CD8-positive, alpha-beta memory T cell (primary cell): Measurements from ENCODE around the gene MRPL14. TPM values are rescaled to one million over a fixed set of nuclear protein-coding genes. Genes with fewer than 3 reads are reported as not detected.
"Not testable (repeated sequence)": the region's sequence is repeated elsewhere in the genome, so short reads cannot be mapped to it uniquely, and the experiment has no call there.

ENCODE experiments used
- CTCF ChIA-PET: fragments of 350-600 bp; sonication (Branson Sonifier 250); formaldehyde crosslinking; loops from one replicate; lab custom pipeline; 2021; ENCODE audit warnings: antibody characterized with exemption; lab: Charles Lee
- POLR2A ChIA-PET: fragments of 350-600 bp; sonication (Branson Sonifier 250); formaldehyde crosslinking; loops from one replicate; lab custom pipeline; 2021; ENCODE audit warnings: antibody characterized with exemption; lab: Charles Lee
- DNase-seq, 5 donors: peaks; one replicate each; pipeline versions ENCODE4 v3.0.0 to v3.0.0-alpha.2; 2020 to 2022; ENCODE audit warnings: mixed read lengths in 1 of 5
- H3K27ac ChIP-seq: one replicate; pipeline ENCODE4 v1.7.0; 2013; ENCODE audit warnings: low read depth, mild to moderate bottlenecking, low read length, moderate library complexity
- H3K27me3 ChIP-seq: 2 replicates; pipeline ENCODE4 v1.7.0; 2013; ENCODE audit warnings: low read length, mild to moderate bottlenecking; ENCODE audit not compliant: insufficient read depth, poor library complexity, severe bottlenecking
- H3K36me3 ChIP-seq: 2 replicates; pipeline ENCODE4 v1.7.0; 2013; ENCODE audit warnings: mild to moderate bottlenecking, low read length, moderate library complexity; ENCODE audit not compliant: insufficient read depth
- H3K4me1 ChIP-seq: 2 replicates; pipeline ENCODE4 v1.7.0; 2013; ENCODE audit warnings: mild to moderate bottlenecking, low read length, moderate library complexity; ENCODE audit not compliant: insufficient read depth
- H3K4me3 ChIP-seq: 2 replicates; pipeline ENCODE4 v1.7.0; 2013; ENCODE audit warnings: mild to moderate bottlenecking, low read length
- H3K9me3 ChIP-seq: 2 replicates; pipeline ENCODE4 v1.7.0; 2013; ENCODE audit warnings: mild to moderate bottlenecking, low read length
- H3K27ac Mint-ChIP-seq, 8 donors: one replicate each; pipeline ENCODE4 v1.8.0; 2020 to 2021; ENCODE audit warnings: mixed read lengths in 8 of 8, mild to moderate bottlenecking in 6 of 8, inconsistent platforms in 3 of 8, moderate library complexity in 3 of 8
- H3K27me3 Mint-ChIP-seq, 2 donors: one replicate each; pipeline ENCODE4 v1.8.0; 2020 to 2021; ENCODE audit warnings: mixed read lengths in 2 of 2, mild to moderate bottlenecking in 1 of 2, moderate library complexity in 1 of 2
- H3K36me3 Mint-ChIP-seq, 3 donors: one replicate each; pipeline ENCODE4 v1.8.0; 2020 to 2021; ENCODE audit warnings: mixed read lengths in 3 of 3, inconsistent platforms in 1 of 3, mild to moderate bottlenecking in 1 of 3
- H3K4me1 Mint-ChIP-seq, 3 donors: one replicate each; pipeline ENCODE4 v1.8.0; 2020 to 2021; ENCODE audit warnings: mixed read lengths in 3 of 3, inconsistent platforms in 1 of 3, mild to moderate bottlenecking in 1 of 3
- H3K4me3 Mint-ChIP-seq, 7 donors: one replicate each; pipeline ENCODE4 v1.8.0; 2020 to 2021; ENCODE audit warnings: mixed read lengths in 7 of 7, mild to moderate bottlenecking in 6 of 7, moderate library complexity in 4 of 7, inconsistent platforms in 2 of 7
- H3K9me3 Mint-ChIP-seq, 5 donors: one replicate each; pipeline ENCODE4 v1.8.0; 2020 to 2022; ENCODE audit warnings: mixed read lengths in 5 of 5, mild to moderate bottlenecking in 3 of 5, moderate library complexity in 2 of 5, inconsistent platforms in 1 of 5
- polyA plus RNA-seq: library from polyadenylated mRNA; unstranded; fragments of 300-500 nt; fragmentation: Illumina TruSeq; gene quantifications from one replicate; pipeline ENCODE4 v1.2.3, GENCODE V29; 2021
- total RNA-seq, 2 experiments: library from RNA; stranded (reverse); gene quantifications; one replicate each; pipeline ENCODE4 v1.2.3, GENCODE V29; 2021

MRPL14 gene
- total and polyA plus RNA-seq, 3 experiments from 2014 or later, result 48.5 to 108 (median 48.7) TPM

DNA sequence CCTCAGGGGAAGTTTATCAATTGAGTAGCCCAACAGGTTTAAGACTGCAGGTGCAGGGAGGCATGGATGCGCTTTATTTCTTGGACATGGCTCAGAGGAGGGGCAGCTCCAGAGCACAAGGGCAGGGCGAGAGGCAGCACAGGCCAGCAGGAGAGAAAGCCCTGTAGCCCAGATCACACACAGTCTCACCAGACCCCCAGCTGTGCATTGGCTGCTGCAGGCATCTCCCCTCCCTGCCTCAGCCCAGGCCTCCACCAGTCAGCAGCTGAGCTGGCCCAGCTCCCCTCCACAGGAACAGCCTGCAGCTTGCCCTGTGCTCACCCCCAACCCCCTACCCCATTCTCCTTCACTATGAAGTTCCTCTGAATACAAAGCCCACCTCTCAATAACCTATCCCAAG lies 24.7 kb downstream of the MRPL14 start:
- ChIA-PET POLR2A (interaction anchor here (1.0 kb wide), 1 partner anchor 10 kb away, joined by 3 read pairs; no protein-coding TSS in a partner anchor), CTCF (interaction anchor here (1.3 to 2.1 kb wide), 3 partner anchors 20 to 333 kb away, joined by 3 to 5 read pairs (median 4); partner anchors contain the start of gene VEGFA)
- Histone ChIP-seq H3K27ac (no peak overlapping the region), H3K4me1 (no peaks in the 10 kb centered on the region), H3K4me3 (no peak overlapping the region), H3K9me3 (no peaks in the 10 kb centered on the region), H3K27me3 (no peaks in the 10 kb centered on the region), H3K36me3 (peaks cover 25% of the 10 kb centered on the region)
- DNase-seq, result no peak
- H3K36me3 Mint-ChIP-seq, result peaks cover 0 to 49% (median 2%) of the 10 kb centered on the region in 3 donors
- peaks cover 0 to 1% of the 10 kb centered on the region in 2 donors for H3K27me3 Mint-ChIP-seq
- H3K4me3 Mint-ChIP-seq, result no peak overlapping the region
- H3K27ac Mint-ChIP-seq, result peak overlapping the region in 6 of 8 donors; percentile 15 to 81 (median 59)
- peaks cover 16 to 33% (median 24%) of the 10 kb centered on the region in 3 donors for H3K4me1 Mint-ChIP-seq
- no peaks in the 10 kb centered on the region for H3K9me3 Mint-ChIP-seq

DNA sequence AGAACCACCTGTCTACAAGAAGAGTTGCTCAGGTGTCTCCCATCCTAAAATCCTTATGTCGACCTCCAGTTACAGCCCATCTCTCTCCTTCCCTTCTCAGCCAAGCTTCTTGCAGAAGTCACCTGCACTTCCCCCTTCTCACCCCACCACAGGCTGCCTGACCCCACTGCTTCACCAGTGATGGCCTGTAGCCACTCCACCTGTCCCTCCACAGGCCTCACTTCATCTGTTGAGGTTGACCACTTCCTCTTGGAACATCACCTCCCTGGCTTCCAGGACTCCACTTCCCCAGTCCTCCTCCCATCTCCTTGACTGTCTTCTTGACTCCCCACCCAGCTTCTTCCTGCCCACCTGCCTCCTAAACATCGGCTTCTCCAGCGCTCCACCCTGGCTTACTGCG lies 25.4 kb downstream of the MRPL14 start:
- Mint-ChIP-seq H3K27me3 (peaks cover 0 to 1% of the 10 kb centered on the region in 2 donors), H3K9me3 (no peaks in the 10 kb centered on the region), H3K4me1 (peaks cover 16 to 32% (median 24%) of the 10 kb centered on the region in 3 donors), H3K36me3 (peaks cover 0 to 45% (median 2%) of the 10 kb centered on the region in 3 donors), H3K4me3 (no peak overlapping the region), H3K27ac (peak overlapping the region in 7 of 8 donors; percentile 3 to 93 (median 33))
- ChIA-PET POLR2A (no interaction called here), CTCF (interaction anchor here (1.8 to 2.1 kb wide), 2 partner anchors 50 to 332 kb away, joined by 4 to 5 read pairs; partner anchors contain the start of gene VEGFA)
- H3K36me3 ChIP-seq, result peaks cover 25% of the 10 kb centered on the region
- H3K9me3 ChIP-seq, result no peaks in the 10 kb centered on the region
- H3K4me3 ChIP-seq, result no peak overlapping the region
- H3K27me3 ChIP-seq, result no peaks in the 10 kb centered on the region
- no peak for DNase-seq
- H3K4me1 ChIP-seq, result no peaks in the 10 kb centered on the region
- no peak overlapping the region for H3K27ac ChIP-seq

DNA sequence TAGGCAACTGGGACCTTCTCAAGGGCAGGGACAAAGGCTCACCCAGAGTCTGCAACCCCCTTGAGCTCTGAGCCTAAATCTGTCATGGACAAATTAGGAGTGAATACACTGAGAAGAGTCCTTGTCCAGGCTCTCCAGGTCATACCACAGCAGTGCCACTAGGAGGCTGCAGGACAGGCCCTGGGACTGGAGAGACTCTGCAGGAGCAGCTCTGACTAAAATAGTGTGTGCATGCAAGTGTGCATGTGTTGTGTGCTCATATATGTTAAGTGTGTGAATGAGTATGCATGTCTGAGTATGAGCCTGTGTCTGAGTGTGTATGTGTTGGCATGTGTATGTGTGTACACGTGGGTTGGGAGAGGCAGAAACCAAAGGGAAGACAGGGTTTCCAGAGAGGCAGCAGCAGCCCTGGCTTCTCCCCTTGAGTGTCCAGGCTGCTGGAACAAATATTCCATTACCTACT lies 27.1 kb downstream of the MRPL14 start:
- H3K4me1 ChIP-seq, result no peaks in the 10 kb centered on the region
- Mint-ChIP-seq H3K27ac (peak overlapping the region in 1 of 8 donors; percentile 8), H3K9me3 (no peaks in the 10 kb centered on the region), H3K27me3 (peaks cover 0 to 1% of the 10 kb centered on the region in 2 donors), H3K4me3 (no peak overlapping the region), H3K36me3 (peaks cover 0 to 34% (median 2%) of the 10 kb centered on the region in 3 donors), H3K4me1 (peaks cover 14 to 22% (median 16%) of the 10 kb centered on the region in 3 donors)
- H3K4me3 ChIP-seq, result no peak overlapping the region
- H3K9me3 ChIP-seq, result no peaks in the 10 kb centered on the region
- DNase-seq, result no peak
- H3K36me3 ChIP-seq, result peaks cover 18% of the 10 kb centered on the region
- CTCF ChIA-PET, result interaction anchor here (0.7 to 3.9 kb wide), 4 partner anchors 9 to 56 kb away, joined by 3 to 23 read pairs (median 4); no protein-coding TSS in a partner anchor
- H3K27me3 ChIP-seq, result no peaks in the 10 kb centered on the region
- POLR2A ChIA-PET, result no interaction called here
- no peak overlapping the region for H3K27ac ChIP-seq

DNA sequence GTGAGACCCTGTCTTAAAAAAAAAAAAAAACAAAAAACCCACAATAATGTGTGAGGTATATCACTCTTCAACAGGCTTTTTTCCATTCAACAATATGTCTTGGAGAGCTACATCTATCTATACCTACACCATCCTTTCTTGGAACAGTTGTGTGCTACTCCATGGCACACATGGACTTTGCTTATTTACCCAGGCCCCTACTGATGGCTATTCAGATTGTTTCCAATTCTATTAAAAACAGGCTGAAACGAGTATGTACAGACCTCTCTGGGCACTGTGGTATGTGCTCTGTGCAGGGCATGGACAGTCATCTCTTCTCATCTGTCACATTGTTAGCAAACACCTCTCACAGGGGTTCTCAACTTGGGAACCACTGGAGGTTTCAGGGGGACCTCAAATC lies 28.1 kb downstream of the MRPL14 start:
- H3K4me1 Mint-ChIP-seq, result peaks cover 14 to 17% (median 16%) of the 10 kb centered on the region in 3 donors
- POLR2A ChIA-PET, result no interaction called here
- Histone ChIP-seq H3K27me3 (no peaks in the 10 kb centered on the region), H3K36me3 (peaks cover 9% of the 10 kb centered on the region), H3K4me3 (no peak overlapping the region), H3K9me3 (no peaks in the 10 kb centered on the region), H3K4me1 (no peaks in the 10 kb centered on the region), H3K27ac (no peak overlapping the region)
- H3K4me3 Mint-ChIP-seq, result no peak overlapping the region
- DNase-seq, result no peak
- no peaks in the 10 kb centered on the region for H3K9me3 Mint-ChIP-seq
- peaks cover 0 to 1% of the 10 kb centered on the region in 2 donors for H3K27me3 Mint-ChIP-seq
- H3K27ac Mint-ChIP-seq, result no peak overlapping the region
- CTCF ChIA-PET, result interaction anchor here (0.7 to 3.9 kb wide), 5 partner anchors 10 to 206 kb away, joined by 3 to 23 read pairs (median 3); no protein-coding TSS in a partner anchor
- H3K36me3 Mint-ChIP-seq, result peaks cover 0 to 33% (median 8%) of the 10 kb centered on the region in 3 donors

DNA sequence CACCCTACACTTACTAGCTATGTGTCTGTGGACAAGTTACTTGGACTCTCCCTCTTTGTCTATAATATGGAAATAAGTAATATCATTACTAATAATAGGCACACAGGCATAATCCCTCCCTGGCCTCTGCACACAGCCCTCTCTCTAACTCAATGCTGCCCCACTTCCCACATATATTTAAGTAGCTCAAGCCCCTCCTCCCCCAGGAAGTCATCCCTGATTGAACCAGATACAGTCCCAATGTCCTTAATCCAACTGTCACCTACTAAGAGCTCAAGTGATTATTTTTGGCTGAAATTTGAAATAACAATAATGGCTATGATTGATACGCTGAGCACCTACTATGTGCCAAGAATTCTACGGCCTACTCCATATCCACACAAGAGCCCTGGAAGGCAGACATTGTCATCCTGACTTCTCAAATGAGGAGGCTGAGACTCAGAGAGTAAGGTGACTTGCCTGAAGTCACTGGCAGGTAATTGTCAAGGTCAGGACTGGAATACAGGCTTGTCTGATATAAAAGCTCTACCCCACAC lies 29.4 kb downstream of the MRPL14 start:
- peaks cover 0 to 30% (median 8%) of the 10 kb centered on the region in 3 donors for H3K36me3 Mint-ChIP-seq
- H3K36me3 ChIP-seq, result no peaks in the 10 kb centered on the region
- peak overlapping the region in 3 of 8 donors; percentile 4 to 43 (median 18) for H3K27ac Mint-ChIP-seq

DNA sequence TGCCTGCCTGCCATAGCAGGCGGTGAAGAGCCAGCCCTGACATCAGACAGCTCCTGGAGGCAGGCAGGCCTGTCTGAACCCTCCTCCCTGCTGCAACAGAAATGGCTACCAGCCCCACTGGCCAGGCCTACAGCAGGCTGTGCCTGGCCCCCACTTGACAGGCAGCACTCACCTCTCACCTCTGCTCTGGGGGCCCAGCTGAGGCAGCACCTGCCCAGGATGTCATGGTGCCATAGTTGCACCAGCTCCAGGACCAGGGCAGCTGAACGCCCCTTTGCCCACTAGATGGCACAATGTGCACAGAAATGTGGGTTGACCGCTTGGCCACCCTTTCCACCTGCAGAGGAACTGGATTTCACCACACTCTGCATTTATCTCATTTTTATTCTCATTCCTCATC lies 30.6 kb downstream of the MRPL14 start:
- peak overlapping the region in 3 of 8 donors; percentile 2 to 56 (median 28) for H3K27ac Mint-ChIP-seq
- Histone ChIP-seq H3K9me3 (no peaks in the 10 kb centered on the region), H3K27me3 (no peaks in the 10 kb centered on the region), H3K4me3 (no peak overlapping the region), H3K4me1 (no peaks in the 10 kb centered on the region), H3K36me3 (no peaks in the 10 kb centered on the region), H3K27ac (no peak overlapping the region)
- H3K9me3 Mint-ChIP-seq, result no peaks in the 10 kb centered on the region
- peak overlapping the region in 1 of 7 donors; percentile 15 for H3K4me3 Mint-ChIP-seq
- peaks cover 3 to 4% (median 3%) of the 10 kb centered on the region in 3 donors for H3K4me1 Mint-ChIP-seq
- H3K36me3 Mint-ChIP-seq, result peaks cover 0 to 23% (median 9%) of the 10 kb centered on the region in 3 donors
- POLR2A ChIA-PET, result no interaction called here
- DNase-seq, result peak; percentile 55 to 82 (median 65)
- H3K27me3 Mint-ChIP-seq, result peaks cover 0 to under 1% of the 10 kb centered on the region in 2 donors
- CTCF ChIA-PET, result interaction anchor here (0.6 to 2.7 kb wide), 17 partner anchors 11 to 168 kb away, joined by 3 to 33 read pairs (median 4); no protein-coding TSS in a partner anchor

More for the DNA sequence above, 29.4 kb downstream of the MRPL14 start:
- Histone ChIP-seq H3K4me1 (no peaks in the 10 kb centered on the region), H3K9me3 (no peaks in the 10 kb centered on the region), H3K27ac (no peak overlapping the region), H3K4me3 (no peak overlapping the region), H3K27me3 (no peaks in the 10 kb centered on the region)
- peaks cover 0 to 1% of the 10 kb centered on the region in 2 donors for H3K27me3 Mint-ChIP-seq
- ChIA-PET POLR2A (no interaction called here), CTCF (interaction anchor here (0.6 to 3.9 kb wide), 6 partner anchors 14 to 215 kb away, joined by 3 to 33 read pairs (median 5); partner anchors contain the start of gene AARS2)
- no peaks in the 10 kb centered on the region for H3K9me3 Mint-ChIP-seq
- peaks cover 13 to 16% (median 14%) of the 10 kb centered on the region in 3 donors for H3K4me1 Mint-ChIP-seq
- H3K4me3 Mint-ChIP-seq, result no peak overlapping the region
- no peak for DNase-seq

DNA sequence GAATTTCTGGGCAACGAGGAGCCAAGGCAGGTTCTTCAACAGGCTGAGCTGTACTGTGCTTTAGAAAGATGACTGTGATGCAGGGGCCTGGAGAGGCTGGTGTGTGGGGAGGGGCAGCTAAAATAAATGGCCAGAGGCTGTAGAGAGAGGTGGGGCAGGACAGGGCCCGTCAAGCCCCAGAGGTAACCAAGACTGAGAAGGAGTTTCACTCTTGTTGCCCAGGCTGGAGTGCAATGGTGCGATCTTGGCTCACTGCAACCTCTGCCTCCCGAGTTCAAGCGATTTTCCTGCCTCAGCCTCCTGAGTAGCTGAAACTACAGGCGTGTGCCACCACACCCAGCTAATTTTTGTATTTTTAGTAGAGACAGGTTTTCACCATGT lies 32.0 kb downstream of the MRPL14 start:
- H3K36me3 ChIP-seq, DNase-seq, POLR2A ChIA-PET, H3K9me3 Mint-ChIP-seq, H3K9me3 ChIP-seq, H3K27ac ChIP-seq, H3K4me3 Mint-ChIP-seq, H3K27me3 Mint-ChIP-seq, H3K27ac Mint-ChIP-seq, H3K4me3 ChIP-seq, H3K27me3 ChIP-seq, H3K4me1 Mint-ChIP-seq, H3K4me1 ChIP-seq: not testable (repeated sequence)
- peaks cover 0 to 22% (median 9%) of the 10 kb centered on the region in 3 donors for H3K36me3 Mint-ChIP-seq
- CTCF ChIA-PET, result interaction anchor here (1.0 to 1.6 kb wide), 5 partner anchors 10 to 58 kb away, joined by 5 to 9 read pairs (median 7); no protein-coding TSS in a partner anchor
